GM12874 (cell line): ENCODE data around the gene MYO16.

ENCODE experiments used
- TF ChIP-seq, protein P1 (sequence below): IDR thresholded peaks from 2 replicates; pipeline ENCODE4 v1.5.1; 2011; ENCODE audit warnings: low read depth, mild to moderate bottlenecking, control low read depth, low read length, moderate library complexity; ENCODE audit not compliant: insufficient read depth

Gene MYO16

DNA sequence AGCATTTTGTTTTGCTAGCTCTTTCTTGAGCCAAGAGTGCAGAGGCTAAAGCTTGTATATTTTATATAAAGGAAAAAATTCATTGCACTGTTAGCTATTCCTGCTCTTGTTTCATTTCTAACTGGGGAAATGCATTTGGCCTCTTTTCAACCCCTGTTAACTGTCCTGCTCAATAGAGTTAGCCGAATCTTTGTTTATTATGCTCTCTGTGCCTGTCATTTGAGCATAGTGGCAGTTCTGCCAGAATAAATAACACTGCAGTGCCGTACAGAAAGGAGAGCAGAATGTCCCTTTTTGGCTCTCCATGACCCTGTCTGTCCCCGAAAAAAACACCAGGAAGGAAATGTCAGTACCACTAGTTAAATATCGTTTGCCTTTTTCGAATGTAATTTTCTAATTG, 350.8 kb downstream of the MYO16 start:
- TF ChIP-seq, protein P1, sequence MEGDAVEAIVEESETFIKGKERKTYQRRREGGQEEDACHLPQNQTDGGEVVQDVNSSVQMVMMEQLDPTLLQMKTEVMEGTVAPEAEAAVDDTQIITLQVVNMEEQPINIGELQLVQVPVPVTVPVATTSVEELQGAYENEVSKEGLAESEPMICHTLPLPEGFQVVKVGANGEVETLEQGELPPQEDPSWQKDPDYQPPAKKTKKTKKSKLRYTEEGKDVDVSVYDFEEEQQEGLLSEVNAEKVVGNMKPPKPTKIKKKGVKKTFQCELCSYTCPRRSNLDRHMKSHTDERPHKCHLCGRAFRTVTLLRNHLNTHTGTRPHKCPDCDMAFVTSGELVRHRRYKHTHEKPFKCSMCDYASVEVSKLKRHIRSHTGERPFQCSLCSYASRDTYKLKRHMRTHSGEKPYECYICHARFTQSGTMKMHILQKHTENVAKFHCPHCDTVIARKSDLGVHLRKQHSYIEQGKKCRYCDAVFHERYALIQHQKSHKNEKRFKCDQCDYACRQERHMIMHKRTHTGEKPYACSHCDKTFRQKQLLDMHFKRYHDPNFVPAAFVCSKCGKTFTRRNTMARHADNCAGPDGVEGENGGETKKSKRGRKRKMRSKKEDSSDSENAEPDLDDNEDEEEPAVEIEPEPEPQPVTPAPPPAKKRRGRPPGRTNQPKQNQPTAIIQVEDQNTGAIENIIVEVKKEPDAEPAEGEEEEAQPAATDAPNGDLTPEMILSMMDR = no peak

DNA sequence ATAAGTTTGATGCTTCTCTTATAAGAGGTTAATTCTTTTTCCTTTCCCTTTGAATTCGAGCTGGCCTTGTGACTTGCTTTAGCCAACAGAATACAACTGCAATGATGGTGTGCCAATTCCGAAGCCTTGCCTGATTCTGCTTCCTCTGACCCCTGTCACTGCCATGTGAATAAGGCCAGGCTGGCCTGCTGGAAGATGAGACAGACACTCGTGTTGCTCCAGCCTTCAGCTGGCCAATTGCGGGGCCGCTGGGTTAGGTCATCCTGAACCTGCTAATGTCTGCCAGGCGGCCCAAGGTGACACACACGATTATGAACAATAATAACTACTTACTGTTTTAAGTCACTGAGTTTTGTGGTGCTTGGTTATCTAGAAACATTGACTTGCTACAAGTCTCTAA, 352.0 kb downstream of the MYO16 start:
- TF ChIP-seq, protein P1 = no peak

DNA sequence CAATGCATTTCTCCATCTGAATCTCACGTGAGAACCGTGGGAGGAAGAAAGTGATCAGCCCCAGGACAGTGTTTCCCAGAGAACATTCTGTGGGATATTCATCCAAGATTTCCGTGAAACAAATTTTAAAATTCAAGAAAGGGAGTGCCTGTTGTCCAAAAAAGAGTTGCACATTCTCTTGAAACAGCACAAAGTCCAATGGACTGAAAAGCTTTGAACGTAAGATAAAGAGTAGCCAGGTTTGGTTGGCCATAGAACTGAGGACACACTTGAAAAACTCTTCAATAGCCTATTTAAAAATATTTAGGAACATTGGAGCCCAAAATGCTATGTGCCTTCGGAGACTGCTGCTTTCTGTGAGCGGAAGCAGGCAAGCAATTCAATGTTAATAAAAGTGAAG, 353.9 kb downstream of the MYO16 start:
- TF ChIP-seq, protein P1 = no peak

DNA sequence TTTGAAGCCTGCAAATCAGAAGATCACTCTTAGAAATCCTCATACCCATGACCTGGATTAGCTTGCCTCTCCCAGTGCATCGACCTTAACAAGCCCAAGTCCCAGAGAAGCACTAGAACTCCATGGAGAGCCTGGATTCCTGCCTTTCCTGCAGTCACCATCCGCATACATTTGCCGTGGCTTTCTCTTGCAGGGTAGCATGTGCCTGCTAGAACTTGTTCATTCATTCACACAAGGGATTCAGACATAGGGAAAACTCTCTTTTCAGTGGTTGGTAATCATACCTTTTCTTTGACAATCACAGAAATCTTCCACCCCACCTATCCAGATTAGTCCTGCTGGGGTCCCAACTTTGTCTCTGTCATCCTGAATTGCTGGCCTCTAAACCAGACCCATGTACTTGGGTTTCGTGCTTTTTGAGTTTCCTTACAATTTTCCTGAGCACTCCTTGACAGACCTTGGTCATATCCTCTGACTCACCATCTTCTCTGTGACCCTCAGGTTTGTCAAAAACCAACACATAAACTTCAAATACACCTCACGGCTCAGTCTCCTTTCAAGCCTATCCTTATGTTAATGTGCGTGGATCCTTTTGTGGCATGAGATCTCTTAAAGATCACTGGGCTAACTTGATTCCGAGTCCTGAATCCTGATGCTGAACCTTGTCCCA, 355.0 kb downstream of the MYO16 start:
- TF ChIP-seq, protein P1 = no peak

DNA sequence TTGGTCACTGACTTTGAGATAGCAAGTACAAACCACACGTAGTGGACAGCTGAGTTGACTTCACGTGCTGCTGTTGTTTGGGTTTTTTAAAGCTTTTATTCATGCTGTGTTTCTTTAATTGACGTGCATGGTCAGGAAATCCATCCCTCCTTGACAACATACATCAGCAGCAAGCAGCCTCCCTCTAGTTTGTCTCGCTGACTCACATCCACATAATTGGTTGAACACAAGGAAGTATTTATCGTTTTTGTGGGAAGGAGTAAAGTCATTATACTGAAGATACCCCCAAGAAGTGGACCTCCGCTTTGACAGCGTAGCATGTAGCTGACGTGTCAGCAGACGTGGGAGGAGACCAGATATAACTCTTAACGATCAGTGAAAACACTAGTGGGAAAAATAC, 355.8 kb downstream of the MYO16 start:
- TF ChIP-seq, protein P1 = no peak

DNA sequence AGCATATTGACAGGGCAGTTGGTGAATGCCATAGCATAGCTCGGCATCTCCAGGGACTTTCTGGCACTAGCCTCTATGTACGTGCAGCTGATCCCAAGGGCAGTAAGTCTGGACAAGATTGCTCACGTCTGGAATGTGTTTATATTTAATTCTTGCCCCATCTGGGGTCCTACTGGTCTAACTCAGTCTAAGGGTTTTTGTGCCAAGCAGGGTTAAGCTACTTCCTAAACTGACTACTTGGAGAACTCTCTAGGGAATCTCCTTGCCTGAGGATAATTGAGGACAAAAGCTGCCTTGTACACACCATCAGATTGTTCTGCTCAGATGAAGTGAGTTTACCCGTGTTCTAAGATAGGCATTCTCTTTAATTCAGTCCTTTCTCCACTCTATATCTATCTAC, 358.1 kb downstream of the MYO16 start:
- TF ChIP-seq, protein P1 = no peak

DNA sequence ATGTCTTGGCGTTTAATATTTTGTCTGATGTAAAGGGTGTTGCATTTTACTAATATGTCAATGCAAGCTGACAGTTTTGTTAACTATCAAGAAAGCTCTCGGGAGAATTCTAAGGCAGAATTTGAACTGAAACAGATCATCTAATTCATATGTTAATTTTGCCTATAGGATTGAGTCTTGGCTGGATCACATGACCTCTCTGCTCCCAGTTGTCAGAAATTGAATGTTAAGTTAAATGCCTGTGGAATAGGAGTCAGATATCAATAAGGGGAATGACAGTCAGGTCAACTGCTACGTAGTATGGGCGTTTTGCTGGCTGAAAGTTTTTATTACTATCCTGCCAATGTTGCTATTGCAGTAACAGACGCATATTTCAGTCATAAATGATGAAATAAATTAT, 358.5 kb downstream of the MYO16 start:
- TF ChIP-seq, protein P1 = no peak
